HEK293 (cell line): ENCODE measurements around the gene HHLA2.

Experiments used
- CTCF ChIA-PET: fragments of 350-600 bp; formaldehyde crosslinking; extraction: SDS; loops from one replicate; lab custom pipeline; 2021; ENCODE audit warnings: antibody characterized with exemption; lab: Yijun Ruan, JAX
- POLR2A ChIA-PET: fragments of 300-600 bp; formaldehyde crosslinking; extraction: SDS; loops from one replicate; lab custom pipeline; 2020; ENCODE audit warnings: antibody characterized with exemption, inconsistent platforms; lab: Yijun Ruan, JAX
- H3K27ac ChIP-seq: fragments of 200-500 bp; sonication (Bioruptor generic); 2 replicates; pipeline ENCODE4 v1.5.1; 2014; ENCODE audit warnings: low read depth, low read length, control low read depth, inconsistent platforms; ENCODE audit errors: extremely low read depth
- H3K36me3 ChIP-seq, 2 experiments: fragments of 200-500 bp in 1 of 2; sonication (Bioruptor generic) in 1 of 2; 1 replicate in 1 of 2; 2 replicates in 1 of 2; pipeline ENCODE4 v1.5.1; 2014 to 2017; ENCODE audit warnings: inconsistent platforms in 2 of 2, low read length in 2 of 2; ENCODE audit not compliant: control insufficient read depth in 2 of 2, insufficient read depth in 1 of 2
- H3K4me1 ChIP-seq: fragments of 200-500 bp; sonication (Bioruptor generic); 2 replicates; pipeline ENCODE4 v1.5.1; 2014; ENCODE audit warnings: mild to moderate bottlenecking, low read length, inconsistent platforms; ENCODE audit not compliant: control insufficient read depth, insufficient read depth
- H3K4me3 ChIP-seq: 2 replicates; pipeline ENCODE4 v1.5.1; 2011; ENCODE audit warnings: low read depth, mild to moderate bottlenecking, control low read depth, low read length, moderate library complexity
- H3K9me3 ChIP-seq: fragments of 200-500 bp; sonication (Bioruptor generic); 2 replicates; pipeline ENCODE4 v1.5.1; 2014; ENCODE audit warnings: low read depth, low read length, inconsistent platforms; ENCODE audit not compliant: control insufficient read depth, insufficient read depth
- BCL11B ChIP-seq: fragments of 450-650 bp; formaldehyde crosslinking; IDR thresholded peaks from 2 replicates; pipeline ENCODE4 v1.5.1; 2016; ENCODE audit warnings: low read depth, missing biosample characterization, missing genetic modification characterization
- ELK4 ChIP-seq: IDR thresholded peaks from 2 replicates; pipeline ENCODE4 v1.6.1; 2011; ENCODE audit warnings: mild to moderate bottlenecking, low read depth, low read length, borderline replicate concordance
- GFI1B ChIP-seq: fragments of 450-650 bp; formaldehyde crosslinking; IDR thresholded peaks from 2 replicates; pipeline ENCODE4 v1.5.1; 2016; ENCODE audit warnings: missing biosample characterization, missing genetic modification characterization
- KLF1 ChIP-seq: fragments of 450-650 bp; formaldehyde crosslinking; IDR thresholded peaks from 2 replicates; pipeline ENCODE4 v1.5.1; 2016; ENCODE audit warnings: missing biosample characterization, missing genetic modification characterization
- PRDM6 ChIP-seq: fragments of 450-650 bp; formaldehyde crosslinking; IDR thresholded peaks from 2 replicates; pipeline ENCODE4 v1.5.1; 2017; ENCODE audit warnings: missing biosample characterization, missing genetic modification characterization
- SETDB1 ChIP-seq: IDR thresholded peaks from one replicate; pipeline ENCODE4 v1.6.1; 2017; ENCODE audit warnings: mild to moderate bottlenecking, low read length, moderate library complexity, mixed read lengths; ENCODE audit not compliant: insufficient read length
- SP7 ChIP-seq: fragments of 450-650 bp; formaldehyde crosslinking; IDR thresholded peaks from 2 replicates; pipeline ENCODE4 v1.5.1; 2016; ENCODE audit warnings: missing biosample characterization, missing genetic modification characterization
- ZBTB44 ChIP-seq: fragments of 450-650 bp; IDR thresholded peaks from 2 replicates; pipeline ENCODE4 v1.5.1; 2018; ENCODE audit warnings: missing biosample characterization, mild to moderate bottlenecking, missing genetic modification characterization
- ZFHX2 ChIP-seq: fragments of 450-650 bp; formaldehyde crosslinking; conservative IDR thresholded peaks from 2 replicates; pipeline ENCODE4 v1.5.1; 2016; ENCODE audit warnings: missing biosample characterization, missing genetic modification characterization
- ZFP41 ChIP-seq: fragments of 450-650 bp; formaldehyde crosslinking; IDR thresholded peaks from 2 replicates; pipeline ENCODE4 v1.5.1; 2016; ENCODE audit warnings: missing biosample characterization, missing genetic modification characterization, borderline replicate concordance
- ZNF10 ChIP-seq: fragments of 450-650 bp; formaldehyde crosslinking; IDR thresholded peaks from 2 replicates; pipeline ENCODE4 v1.5.1; 2017; ENCODE audit warnings: missing biosample characterization, missing genetic modification characterization
- ZNF148 ChIP-seq: fragments of 450-650 bp; formaldehyde crosslinking; IDR thresholded peaks from 2 replicates; pipeline ENCODE4 v1.5.0; 2017; ENCODE audit warnings: missing biosample characterization, missing genetic modification characterization, borderline replicate concordance
- ZNF174 ChIP-seq: fragments of 450-650 bp; formaldehyde crosslinking; IDR thresholded peaks from 2 replicates; pipeline ENCODE4 v1.5.0; 2017; ENCODE audit warnings: missing biosample characterization, mild to moderate bottlenecking, missing genetic modification characterization
- ZNF211 ChIP-seq: fragments of 450-650 bp; formaldehyde crosslinking; IDR thresholded peaks from 2 replicates; pipeline ENCODE4 v1.5.1; 2016; ENCODE audit warnings: low read depth, missing biosample characterization, missing genetic modification characterization
- ZNF239 ChIP-seq: fragments of 450-650 bp; formaldehyde crosslinking; IDR thresholded peaks from 2 replicates; pipeline ENCODE4 v1.5.1; 2016; ENCODE audit warnings: missing biosample characterization, missing genetic modification characterization
- ZNF292 ChIP-seq: fragments of 450-650 bp; formaldehyde crosslinking; IDR thresholded peaks from 2 replicates; pipeline ENCODE4 v1.5.1; 2016; ENCODE audit warnings: low read depth, missing biosample characterization, missing genetic modification characterization, borderline replicate concordance
- ZNF341 ChIP-seq: fragments of 450-650 bp; formaldehyde crosslinking; IDR thresholded peaks from 2 replicates; pipeline ENCODE4; 2016; ENCODE audit warnings: low read depth, missing biosample characterization, missing genetic modification characterization
- ZNF350 ChIP-seq: fragments of 450-650 bp; formaldehyde crosslinking; IDR thresholded peaks from 2 replicates; pipeline ENCODE4 v1.5.0; 2017; ENCODE audit warnings: missing biosample characterization, mild to moderate bottlenecking, missing genetic modification characterization
- ZNF416 ChIP-seq: fragments of 450-650 bp; formaldehyde crosslinking; IDR thresholded peaks from 2 replicates; pipeline ENCODE4 v1.5.1; 2016; ENCODE audit warnings: missing biosample characterization, missing genetic modification characterization
- ZNF423 ChIP-seq: fragments of 450-650 bp; formaldehyde crosslinking; IDR thresholded peaks from 2 replicates; pipeline ENCODE4 v1.5.1; 2016; ENCODE audit warnings: missing biosample characterization, missing genetic modification characterization
- ZNF449 ChIP-seq: fragments of 450-650 bp; formaldehyde crosslinking; IDR thresholded peaks from 2 replicates; pipeline ENCODE4 v1.5.1; 2017; ENCODE audit warnings: missing biosample characterization, mild to moderate bottlenecking, missing genetic modification characterization, moderate library complexity
- ZNF580 ChIP-seq: fragments of 450-650 bp; formaldehyde crosslinking; IDR thresholded peaks from 2 replicates; pipeline ENCODE4 v1.5.1; 2016; ENCODE audit warnings: missing biosample characterization, missing genetic modification characterization
- ZNF600 ChIP-seq: fragments of 450-650 bp; formaldehyde crosslinking; IDR thresholded peaks from 2 replicates; pipeline ENCODE4 v1.5.1; 2016; ENCODE audit warnings: missing biosample characterization, missing genetic modification characterization
- ZNF704 ChIP-seq: fragments of 450-650 bp; formaldehyde crosslinking; IDR thresholded peaks from 2 replicates; pipeline ENCODE4 v1.5.1; 2016; ENCODE audit warnings: missing biosample characterization, missing genetic modification characterization

HHLA2 gene

GRCh38 chr3:108292450-108292849 lies 3.9 kb upstream of the HHLA2 start:
- no peak for TF ChIP-seq ZNF341
- TF ChIP-seq ZNF416 (tag by site-specific recombination), result no peak
- TF ChIP-seq ZNF580 (tag by site-specific recombination), result no peak
- TF ChIP-seq ZFP41 (tag by site-specific recombination), result no peak
- no peak for TF ChIP-seq ZNF600 (tag by site-specific recombination)
- TF ChIP-seq PRDM6 (tag by site-specific recombination), result no peak
- no peak for TF ChIP-seq ZNF423 (tag by site-specific recombination)
- TF ChIP-seq ZNF449, result no peak
- TF ChIP-seq ZNF292 (tag by site-specific recombination), result no peak
- no peak for TF ChIP-seq ZNF704
- no peak for TF ChIP-seq ZNF239 (tag by site-specific recombination)
- TF ChIP-seq ELK4, result no peak
- no peak for TF ChIP-seq ZBTB44 (tag by site-specific recombination)
- TF ChIP-seq ZNF10 (tag by site-specific recombination), result no peak
- TF ChIP-seq SP7 (tag by site-specific recombination), result no peak
- TF ChIP-seq ZNF350 (tag by site-specific recombination), result no peak
- no peak for TF ChIP-seq BCL11B
- TF ChIP-seq, all 188 proteins: peak for 0
- Histone ChIP-seq H3K36me3 (no peaks in the 10 kb centered on the region), H3K4me1 (no peaks in the 10 kb centered on the region), H3K4me3 (no peak overlapping the region), H3K27ac (no peak overlapping the region), H3K9me3 (no peaks in the 10 kb centered on the region)
- ChIA-PET CTCF (no interaction called here), POLR2A (no interaction called here)

GRCh38 chr3:108292905-108293328 lies 3.4 kb upstream of the HHLA2 start:
- POLR2A ChIA-PET, result no interaction called here
- Histone ChIP-seq H3K9me3 (no peaks in the 10 kb centered on the region), H3K4me3 (no peak overlapping the region), H3K4me1 (no peaks in the 10 kb centered on the region), H3K36me3 (no peaks in the 10 kb centered on the region), H3K27ac (no peak overlapping the region)
- CTCF ChIA-PET, result no interaction called here
- no peak for TF ChIP-seq KLF1 (tag by site-specific recombination)
- no peak for TF ChIP-seq ZNF416 (tag by site-specific recombination)
- no peak for TF ChIP-seq ZNF148
- TF ChIP-seq GFI1B (tag by site-specific recombination), result no peak
- TF ChIP-seq ZNF174 (tag by site-specific recombination), result no peak
- TF ChIP-seq SETDB1, result no peak
- no peak for TF ChIP-seq ZNF211 (tag by site-specific recombination)
- no peak for TF ChIP-seq ZNF292 (tag by site-specific recombination)
- no peak for TF ChIP-seq ZNF580 (tag by site-specific recombination)
- no peak for TF ChIP-seq ZFHX2 (tag by site-specific recombination)
